NCI-H1694 (cell line): ENCODE results near the gene PKN2.

Source experiments
- DNase-seq: peaks from one replicate; lab custom pipeline; 2025; lab: John Stamatoyannopoulos, UW

PKN2 gene

GRCh38 chr1:88735382-88735781, 51.3 kb downstream of the PKN2 start:
- DNase-seq, result no peak

DNA sequence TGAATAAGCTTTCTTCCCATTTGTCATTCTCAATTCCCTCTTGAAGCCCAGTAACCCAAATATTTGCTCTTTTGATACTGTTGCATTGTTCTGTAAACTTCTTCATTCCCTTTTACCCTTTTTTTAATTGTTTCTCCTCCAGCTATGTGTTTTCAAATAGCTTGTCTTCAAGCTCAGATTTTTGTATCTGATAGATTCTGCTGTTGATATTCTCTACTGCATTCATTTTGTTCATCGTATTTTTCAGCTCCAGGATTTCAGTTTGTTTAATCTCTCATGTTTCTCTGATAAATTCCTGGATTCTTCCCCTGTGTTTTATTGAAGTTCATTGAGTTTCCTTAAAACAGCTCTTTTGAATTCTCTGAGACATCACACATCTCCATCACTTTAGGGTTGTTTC, 51.8 kb downstream of the PKN2 start:
- DNase-seq, result no peak

DNA sequence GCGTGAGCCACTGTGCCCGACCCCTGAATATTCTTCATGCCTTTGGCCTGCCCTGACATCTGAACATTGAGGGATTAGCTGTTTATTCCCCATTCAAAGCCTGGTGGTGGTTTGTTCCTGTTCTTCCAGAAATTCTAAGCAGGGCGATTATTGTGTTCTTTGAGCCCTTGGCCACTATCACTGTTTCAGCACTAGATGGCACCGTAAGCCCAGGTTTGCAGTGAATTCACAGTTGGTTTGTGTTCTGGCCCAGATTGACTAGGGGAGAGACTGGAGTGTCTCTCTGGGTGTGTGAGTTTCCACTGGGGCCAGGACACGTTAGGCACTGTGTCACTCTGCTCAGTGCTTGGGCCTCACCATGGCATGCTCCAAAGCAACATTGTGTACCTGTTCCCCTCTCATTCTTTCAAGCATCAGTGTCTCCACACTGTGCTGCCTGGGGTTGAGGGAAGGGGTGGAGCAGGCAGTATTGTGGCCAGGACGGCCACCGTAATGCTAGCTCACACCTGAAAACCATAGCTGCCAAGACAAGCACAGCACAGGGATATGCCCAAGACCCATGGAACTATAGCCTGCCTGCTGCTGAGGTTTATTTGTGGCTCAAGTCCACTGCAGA, 52.7 kb downstream of the PKN2 start:
- DNase-seq, result no peak

DNA sequence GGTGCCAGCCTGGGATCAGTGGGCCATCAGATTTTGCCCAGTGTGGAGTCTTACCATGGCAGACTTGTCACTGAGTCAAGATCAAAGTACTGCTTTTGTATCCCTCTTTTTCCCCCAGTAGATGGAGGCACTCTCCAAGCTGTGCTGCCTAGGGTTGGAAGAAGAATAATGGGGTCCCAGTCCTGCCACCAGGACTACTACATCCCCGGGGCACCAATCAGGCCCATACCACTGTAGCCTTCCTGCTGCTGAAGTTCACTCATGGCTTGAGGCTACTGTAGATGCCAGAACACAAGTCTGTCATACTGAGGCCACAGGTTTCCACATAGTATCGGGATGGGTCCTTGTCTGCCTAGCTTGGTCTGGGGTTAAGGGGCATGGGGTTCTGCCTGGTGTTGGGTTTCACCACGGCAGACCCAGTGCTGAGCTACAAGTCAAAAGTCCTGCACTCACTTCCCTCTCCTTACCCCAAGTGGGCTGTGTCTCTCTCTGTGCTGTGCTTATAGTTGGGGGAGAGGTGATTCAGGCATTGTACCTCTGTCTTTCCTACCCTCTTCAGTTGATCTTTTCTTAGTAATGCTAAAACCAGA, 53.4 kb downstream of the PKN2 start:
- no peak for DNase-seq

DNA sequence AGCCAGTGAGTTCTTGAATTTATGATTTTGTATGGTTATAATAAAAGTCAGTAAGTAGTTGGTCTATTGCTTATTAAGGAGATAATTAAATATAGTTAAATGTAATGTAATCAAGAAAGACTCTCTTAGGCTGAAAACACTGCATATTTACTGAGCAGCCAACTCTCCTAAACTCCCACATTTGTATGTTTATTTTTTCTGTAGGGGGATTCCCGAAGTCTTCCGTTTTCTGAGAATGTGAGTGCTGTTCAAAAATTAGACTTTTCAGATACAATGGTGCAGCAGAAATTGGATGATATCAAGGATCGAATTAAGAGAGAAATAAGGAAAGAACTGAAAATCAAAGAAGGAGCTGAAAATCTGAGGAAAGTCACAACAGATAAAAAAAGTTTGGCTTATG, 56.7 kb downstream of the PKN2 start:
- no peak for DNase-seq

GRCh38 chr1:88741413-88741812, 57.3 kb downstream of the PKN2 start:
- DNase-seq, result no peak

- DNase-seq, result no peak
These were observed 58.5 kb downstream of the PKN2 start for GRCh38 chr1:88742531-88742930.

GRCh38 chr1:88744142-88744541, 60.1 kb downstream of the PKN2 start:
- no peak for DNase-seq

DNA sequence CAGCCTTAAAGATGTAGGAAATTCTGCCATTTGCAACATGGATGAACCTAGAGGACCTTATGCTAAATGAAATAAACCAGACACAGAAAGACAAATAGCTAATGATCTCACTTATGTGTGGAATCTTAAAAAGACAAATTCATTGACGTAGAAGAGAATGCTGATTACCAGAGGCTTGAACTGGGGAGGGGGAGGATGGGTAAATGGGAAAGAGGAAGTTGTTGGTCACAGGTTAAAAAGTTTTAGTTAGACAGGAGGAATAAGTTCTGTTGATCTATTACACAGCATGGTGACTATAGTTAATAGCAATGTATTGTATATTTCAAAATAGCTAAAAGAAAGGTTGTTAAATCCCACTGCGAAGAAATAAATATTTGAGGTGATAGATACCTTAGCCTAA, 62.8 kb downstream of the PKN2 start:
- no peak for DNase-seq

- DNase-seq, result no peak
These were observed 67.6 kb downstream of the PKN2 start for GRCh38 chr1:88751714-88752113.

GRCh38 chr1:88753506-88753905, 69.4 kb downstream of the PKN2 start:
- no peak for DNase-seq

DNA sequence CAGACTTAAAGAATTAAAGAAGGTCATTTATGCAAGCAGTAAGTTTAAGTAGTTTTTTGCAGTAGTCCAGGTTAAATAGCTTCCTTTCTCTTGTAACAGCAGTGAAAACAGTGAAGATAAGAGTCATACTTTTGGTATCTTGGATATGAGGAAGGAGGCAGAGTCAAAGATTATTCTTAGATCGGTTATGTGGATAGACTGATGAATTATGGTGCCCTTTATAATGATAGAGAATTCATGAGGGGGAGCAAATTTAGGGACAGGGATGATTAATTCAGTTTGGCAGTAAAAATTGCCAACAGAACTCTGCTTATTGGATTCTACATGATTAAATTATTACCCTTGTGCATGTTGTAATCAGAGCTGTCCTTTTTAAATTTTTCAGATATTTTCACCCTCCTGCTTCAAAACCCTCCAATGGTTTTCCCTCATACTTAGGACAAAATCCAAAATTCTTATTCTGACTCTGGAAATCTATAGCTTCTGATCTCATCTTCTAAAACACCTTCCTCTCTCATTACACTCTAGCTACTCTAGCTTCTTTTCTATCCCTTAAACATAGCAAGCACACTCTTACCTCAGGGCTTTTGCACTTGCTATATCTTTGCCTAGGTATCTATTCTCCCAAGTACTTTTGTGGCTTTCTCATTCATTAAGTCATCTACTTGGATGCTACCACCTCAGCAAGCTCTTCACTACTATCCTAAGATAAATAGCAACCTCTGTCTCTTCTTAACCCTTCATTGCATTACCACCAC, 79.8 kb downstream of the PKN2 start:
- no peak for DNase-seq

DNA sequence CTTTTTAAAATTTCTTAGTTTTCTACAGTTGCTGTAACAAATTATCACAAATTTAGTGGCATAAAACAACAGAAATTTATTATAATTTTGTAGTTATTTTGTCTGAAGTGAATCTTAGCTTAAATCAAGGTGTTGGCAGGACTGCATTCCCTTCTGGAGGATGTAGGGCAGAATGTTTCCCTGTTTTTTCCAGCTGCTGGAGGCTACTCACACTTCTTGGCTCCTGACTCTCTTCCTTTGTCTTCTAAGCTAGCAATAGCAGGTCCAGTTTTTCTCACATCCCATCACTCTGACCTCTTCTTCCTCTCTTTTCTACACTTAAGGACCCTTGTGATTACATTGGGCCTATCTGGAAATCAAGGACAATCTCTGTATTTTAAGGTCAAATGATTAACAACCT, 84.1 kb downstream of the PKN2 start:
- no peak for DNase-seq

- DNase-seq, result no peak
These were observed 84.7 kb downstream of the PKN2 start for GRCh38 chr1:88768816-88769215.

DNA sequence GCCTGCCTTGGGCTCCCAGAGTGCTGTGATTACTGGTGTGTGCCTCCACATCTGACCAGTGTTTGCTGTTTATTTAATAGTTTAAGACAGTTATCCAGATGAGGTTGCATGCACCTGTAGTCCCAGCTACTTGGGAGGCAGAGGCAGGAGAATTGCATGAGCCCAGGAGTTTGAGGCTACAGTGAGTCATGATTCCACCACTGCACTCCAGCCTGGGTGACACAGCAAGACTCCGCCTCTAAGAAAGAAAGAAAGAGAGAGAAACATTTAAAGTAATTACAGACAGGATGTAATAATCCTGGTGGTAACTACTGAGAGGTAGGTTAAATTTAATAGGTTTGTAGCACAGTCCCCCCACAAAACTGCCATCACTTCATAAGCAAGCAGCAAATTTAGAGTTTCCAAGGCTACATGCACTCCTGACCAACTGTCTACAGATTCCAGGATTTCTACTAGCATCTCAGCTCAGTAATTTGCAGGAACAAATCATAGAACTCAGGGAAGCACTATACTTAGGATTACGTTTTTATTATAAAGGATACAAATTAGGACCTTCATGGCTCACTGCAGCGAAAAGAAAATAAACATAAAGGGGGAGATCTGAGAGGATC, 89.6 kb downstream of the PKN2 start:
- DNase-seq, result no peak

- DNase-seq, result no peak
These were observed 90.1 kb downstream of the PKN2 start for GRCh38 chr1:88774151-88774556.

DNA sequence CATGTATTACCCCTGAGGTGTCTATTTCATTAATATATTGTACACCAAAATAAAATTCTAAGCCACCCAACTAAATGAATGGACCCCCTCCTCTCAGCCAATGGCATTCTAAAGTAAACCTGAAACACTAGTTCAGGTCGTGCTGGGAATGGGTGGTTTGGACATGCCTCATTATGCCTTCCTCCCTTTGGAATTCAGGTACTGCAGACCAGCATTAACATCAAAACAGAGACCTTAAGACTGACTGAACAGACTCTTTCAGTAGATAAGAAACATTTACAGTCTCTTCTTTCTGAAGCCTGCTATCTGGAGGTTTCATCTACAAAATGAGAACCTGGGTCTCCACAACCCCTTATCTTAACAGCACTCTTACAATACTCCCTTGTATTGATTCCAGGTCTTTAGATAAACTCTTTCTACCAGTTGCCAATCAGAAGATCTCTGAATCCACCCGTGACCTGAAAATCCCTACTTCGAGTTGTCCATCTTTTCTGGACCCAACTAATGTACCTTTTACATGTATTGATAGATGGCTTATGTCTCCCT, 93.6 kb downstream of the PKN2 start:
- no peak for DNase-seq

GRCh38 chr1:88779880-88780279, 95.8 kb downstream of the PKN2 start:
- DNase-seq, result no peak

- DNase-seq, result no peak
These were observed 96.4 kb downstream of the PKN2 start for GRCh38 chr1:88780485-88780884.

DNA sequence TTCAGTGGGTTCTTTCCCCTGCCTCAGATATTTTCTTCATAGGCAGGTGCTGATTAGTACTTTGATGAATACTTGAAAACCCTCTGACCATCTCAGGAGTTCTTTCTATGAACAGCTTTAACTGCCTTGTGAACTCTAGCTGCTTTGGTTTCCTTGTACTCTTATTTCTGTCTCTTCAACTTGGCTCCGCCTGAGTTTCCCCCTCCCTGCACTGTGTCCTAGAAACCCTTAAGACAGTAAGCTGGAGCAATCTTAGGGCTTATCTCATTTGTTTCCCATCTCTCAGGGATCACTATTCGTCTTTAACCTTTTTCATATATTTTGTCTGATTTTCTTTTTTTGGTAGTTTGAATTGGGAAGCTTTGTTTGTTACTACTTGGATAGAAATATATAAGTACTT, 99.1 kb downstream of the PKN2 start:
- DNase-seq, result no peak

- DNase-seq, result no peak
These were observed 100.5 kb downstream of the PKN2 start for GRCh38 chr1:88784551-88784950.

DNA sequence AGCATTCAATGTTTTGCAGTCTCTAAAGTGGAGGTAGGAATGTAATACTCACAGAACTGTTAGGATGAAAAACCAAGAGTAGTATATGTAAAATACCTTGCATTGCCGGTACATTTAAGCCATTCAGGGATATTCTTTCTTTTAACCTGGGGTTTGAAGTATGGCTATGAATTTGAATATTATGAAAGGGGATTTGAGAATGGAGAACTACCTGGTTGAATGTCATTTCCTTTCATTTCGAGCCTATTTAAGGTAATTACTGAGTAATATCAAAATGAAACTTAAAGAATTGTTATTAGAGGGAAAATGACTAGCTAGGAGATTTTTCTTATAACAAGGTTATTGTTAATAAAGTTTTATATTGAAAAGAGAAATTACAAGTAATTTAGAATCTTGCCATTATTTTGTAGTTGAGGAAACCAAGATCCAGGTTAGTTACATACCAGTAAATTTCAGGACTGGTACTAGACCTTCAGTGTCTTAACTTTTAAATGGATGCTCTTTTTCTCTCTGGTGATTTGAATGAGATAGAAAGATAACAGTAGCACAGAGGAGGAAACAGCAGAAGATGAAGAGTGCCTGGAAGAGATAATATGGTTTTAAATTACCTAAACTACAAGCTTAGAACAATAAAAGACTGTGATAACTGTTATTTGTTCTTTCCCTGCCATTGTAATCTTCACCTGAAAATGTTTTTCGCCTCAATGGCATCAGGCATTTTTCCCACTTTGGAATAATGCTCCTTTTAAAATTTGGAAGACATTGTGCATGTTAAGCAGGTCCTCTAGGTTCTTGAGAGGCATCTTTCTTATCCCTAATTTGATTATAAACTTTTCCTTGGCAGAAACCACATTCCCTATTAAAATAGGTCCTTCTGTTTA, 103.2 kb downstream of the PKN2 start:
- DNase-seq, result no peak
